Mucosa of descending colon (tissue), 3 donors: ENCODE measurements around the gene PSD. TPM values are rescaled to one million over a fixed set of nuclear protein-coding genes. Genes with fewer than 3 reads are reported as not detected.
A peak's percentile ranks its signal among the peaks of the same experiment; 100 is the strongest.

Experiments used
- ATAC-seq: fragments of 200-7000 bp; cut with Tn5 transposase; one replicate; pipeline ENCODE4 v1.9.1; 2020; ENCODE audit warnings: mild to moderate bottlenecking, moderate library complexity
- DNase-seq, 3 donors: peaks; one replicate each; pipeline ENCODE4 v3.0.0-alpha.2; 2020
- H3K36me3 ChIP-seq: fragments of 200-600 bp; one replicate; pipeline ENCODE4 v1.8.0; 2021; ENCODE audit warnings: low read depth, mild to moderate bottlenecking
- H3K4me1 ChIP-seq: fragments of 200-600 bp; one replicate; pipeline ENCODE4 v1.8.0; 2021; ENCODE audit warnings: low read depth, mild to moderate bottlenecking
- H3K4me3 ChIP-seq: fragments of 200-600 bp; one replicate; pipeline ENCODE4 v1.8.0; 2021; ENCODE audit warnings: mild to moderate bottlenecking
- H3K9me3 ChIP-seq: fragments of 200-600 bp; one replicate; pipeline ENCODE4 v1.8.0; 2021; ENCODE audit warnings: mild to moderate bottlenecking
- CTCF ChIP-seq: fragments of 200-600 bp; IDR thresholded peaks from one replicate; pipeline ENCODE4 v1.8.0; 2022; ENCODE audit warnings: antibody characterized with exemption, mild to moderate bottlenecking
- intact Hi-C, 2 donors: fragments of 100-400 bp; cut with DNase I in 1 of 2; cut with micrococcal nuclease in 1 of 2; formaldehyde crosslinking; loops; one replicate each; pipeline versions ENCODE4 v1.11.0 to v1.11.1; 2022; cut with DNase I, micrococcal nuclease
- total RNA-seq, 3 donors: library from RNA; stranded (reverse); fragmentation: NEBNext Ultra II Directional in 2 of 3; extraction: Animal tissue kit (Norgen Biotek cat#: 25700) in 2 of 3; gene quantifications; one replicate each; pipeline versions ENCODE4 v1.2.1 to v1.2.4, GENCODE V29; 2021 to 2023
- donor health status: DM: no; HTN: no; CAD: no; lungs with moderate emphysema.
- donor health status: DM: no; HTN: no; CAD: no.
- donor health status: DM: no; HTN: yes; CAD: no.

Gene PSD
- total RNA-seq, 3 donors from 2014 or later, result 8.2 to 228 (median 11.4) TPM

- intact Hi-C loops, result no loop called here
- no peaks in the 10 kb centered on the region for H3K36me3 ChIP-seq
- peaks cover 13% of the 10 kb centered on the region for H3K4me1 ChIP-seq
- no peak for ATAC-seq
- no peaks in the 10 kb centered on the region for H3K9me3 ChIP-seq
- no peak for DNase-seq
- H3K4me3 ChIP-seq, result no peak overlapping the region
- TF ChIP-seq CTCF, result no peak
Measured at GRCh38 chr10:102425444-102425843, 6.9 kb upstream of the PSD start.

- intact Hi-C loops, result no loop called here
- ATAC-seq, result no peak
- Histone ChIP-seq H3K36me3 (no peaks in the 10 kb centered on the region), H3K9me3 (no peaks in the 10 kb centered on the region), H3K4me1 (peaks cover 17% of the 10 kb centered on the region), H3K4me3 (no peak overlapping the region)
- no peak for TF ChIP-seq CTCF
- DNase-seq, result no peak
Measured at GRCh38 chr10:102424916-102425315, 6.3 kb upstream of the PSD start.

GRCh38 chr10:102424145-102424544, 5.6 kb upstream of the PSD start:
- TF ChIP-seq CTCF, result no peak
- Histone ChIP-seq H3K4me3 (no peak overlapping the region), H3K36me3 (no peaks in the 10 kb centered on the region), H3K9me3 (no peaks in the 10 kb centered on the region), H3K4me1 (peaks cover 23% of the 10 kb centered on the region)
- DNase-seq, result no peak
- intact Hi-C loops, result no loop called here
- no peak for ATAC-seq

GRCh38 chr10:102423372-102423968, 4.9 kb upstream of the PSD start:
- Histone ChIP-seq H3K36me3 (no peaks in the 10 kb centered on the region), H3K9me3 (no peaks in the 10 kb centered on the region), H3K4me3 (no peak overlapping the region), H3K4me1 (peaks cover 27% of the 10 kb centered on the region)
- TF ChIP-seq CTCF, result no peak
- intact Hi-C loops, result no loop called here
- ATAC-seq (no peak), DNase-seq (no peak)

- intact Hi-C loops, result no loop called here
- H3K9me3 ChIP-seq, result no peaks in the 10 kb centered on the region
- peak; percentile 82 for TF ChIP-seq CTCF
- peak; percentile 74 for ATAC-seq
- peaks cover 27% of the 10 kb centered on the region for H3K4me1 ChIP-seq
- peak overlapping the region; percentile 60 for H3K4me3 ChIP-seq
- H3K36me3 ChIP-seq, result no peaks in the 10 kb centered on the region
- DNase-seq, result peak; percentile 90 to 93 (median 91)
Measured at GRCh38 chr10:102422545-102423129, 4.1 kb upstream of the PSD start.
